K562 (cell line): ENCODE results near the gene HELB. TPM values are rescaled to one million over a fixed set of nuclear protein-coding genes. Genes with fewer than 3 reads are reported as not detected.

Experiments used
- ELF1 ChIP-seq: fragments of 200-800 bp; sonication (Bioruptor generic); IDR thresholded peaks from 2 replicates; pipeline ENCODE4 v1.6.1; 2016; ENCODE audit warnings: missing genetic modification characterization, missing compliant biosample characterization
- ETS2 ChIP-seq: IDR thresholded peaks from 2 replicates; pipeline ENCODE4 v1.6.1; 2016; ENCODE audit warnings: borderline replicate concordance, missing genetic modification characterization, mild to moderate bottlenecking, moderate library complexity, missing compliant biosample characterization; ENCODE audit not compliant: poor library complexity, severe bottlenecking
- FOXP1 ChIP-seq: sonication (generic); formaldehyde crosslinking; IDR thresholded peaks from 2 replicates; pipeline ENCODE4 v1.8.0; 2022; ENCODE audit warnings: mild to moderate bottlenecking, missing genetic modification reagents
- RBBP5 ChIP-seq: fragments of 200-600 bp; sonication (generic); IDR thresholded peaks from 2 replicates; pipeline ENCODE4 v1.6.1; 2012; ENCODE audit warnings: borderline replicate concordance, mild to moderate bottlenecking, low read length, control low read depth, inconsistent platforms; ENCODE audit not compliant: insufficient read depth, poor library complexity, severe bottlenecking
- polyA plus RNA-seq, 8 experiments: library from polyadenylated mRNA; depleted of rRNA in 4 of 8; stranded (reverse) in 5 of 8; unstranded in 3 of 8; fragments of >200 nt; fragmentation: Nextera tagmentation in 2 of 8; fragmentation: Illumina TruSeq in 1 of 8; extraction: Ambion mirVana in 2 of 8; extraction: Trizol in 1 of 8; gene quantifications; 2 replicates each; pipeline versions ENCODE4 v1.2.1 to v1.2.3, GENCODE V29; 2011 to 2014; ENCODE audit warnings: inconsistent platforms in 1 of 8, missing spikeins in 1 of 8
- total RNA-seq, 7 experiments: library from RNA; depleted of rRNA in 6 of 7; stranded (reverse); fragments of >200 nt in 6 of 7; fragmentation: Illumina TruSeq in 2 of 7; extraction: Trizol in 2 of 7; gene quantifications; 2 replicates each; pipeline versions ENCODE4 v1.2.1 to v1.2.3, GENCODE V29; 2011 to 2021; ENCODE audit warnings: low replicate concordance in 1 of 7
- TF ChIP-seq, protein P1 (sequence below): fragments of 450-650 bp; IDR thresholded peaks from 2 replicates; pipeline ENCODE4 v1.6.1; 2016; ENCODE audit warnings: mild to moderate bottlenecking, moderate library complexity
- TF ChIP-seq, protein P2 (sequence below): fragments of 200-400 bp; formaldehyde crosslinking; IDR thresholded peaks from 2 replicates; pipeline ENCODE4 v1.6.1; 2017; ENCODE audit warnings: mild to moderate bottlenecking, low read depth, low read length, moderate library complexity
- TF ChIP-seq, protein P3 (sequence below): sonication (generic); formaldehyde crosslinking; IDR thresholded peaks from 2 replicates; pipeline ENCODE4 v1.8.1; 2023; ENCODE audit warnings: mild to moderate bottlenecking, missing genetic modification reagents

HELB gene
- total and polyA plus RNA-seq, 9 of the 15 experiments (the other 6 are each of a cell fraction or from before 2014, with no cell fraction given), result 0.74 to 7.6 (median 2.4) TPM

DNA sequence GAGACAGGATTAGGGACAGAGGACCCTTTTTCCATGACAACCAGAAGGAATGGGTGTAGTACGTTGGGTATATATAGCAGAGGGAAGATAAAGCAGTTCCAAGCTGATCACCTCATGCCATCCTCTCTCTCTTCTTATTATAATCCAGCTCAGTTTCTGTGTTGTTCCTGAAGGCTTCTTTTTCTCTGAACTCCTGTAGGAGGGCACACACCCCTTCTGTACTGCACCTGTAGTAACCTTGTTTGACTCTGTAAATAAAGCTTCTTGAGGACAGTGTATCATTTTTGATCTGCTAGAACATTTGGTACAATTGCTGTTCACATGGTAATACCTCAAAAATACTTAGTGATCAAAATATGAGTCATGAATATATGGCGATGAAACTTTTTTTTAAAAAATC, 33.5 kb downstream of the HELB start (continued):
- TF ChIP-seq, protein P1, sequence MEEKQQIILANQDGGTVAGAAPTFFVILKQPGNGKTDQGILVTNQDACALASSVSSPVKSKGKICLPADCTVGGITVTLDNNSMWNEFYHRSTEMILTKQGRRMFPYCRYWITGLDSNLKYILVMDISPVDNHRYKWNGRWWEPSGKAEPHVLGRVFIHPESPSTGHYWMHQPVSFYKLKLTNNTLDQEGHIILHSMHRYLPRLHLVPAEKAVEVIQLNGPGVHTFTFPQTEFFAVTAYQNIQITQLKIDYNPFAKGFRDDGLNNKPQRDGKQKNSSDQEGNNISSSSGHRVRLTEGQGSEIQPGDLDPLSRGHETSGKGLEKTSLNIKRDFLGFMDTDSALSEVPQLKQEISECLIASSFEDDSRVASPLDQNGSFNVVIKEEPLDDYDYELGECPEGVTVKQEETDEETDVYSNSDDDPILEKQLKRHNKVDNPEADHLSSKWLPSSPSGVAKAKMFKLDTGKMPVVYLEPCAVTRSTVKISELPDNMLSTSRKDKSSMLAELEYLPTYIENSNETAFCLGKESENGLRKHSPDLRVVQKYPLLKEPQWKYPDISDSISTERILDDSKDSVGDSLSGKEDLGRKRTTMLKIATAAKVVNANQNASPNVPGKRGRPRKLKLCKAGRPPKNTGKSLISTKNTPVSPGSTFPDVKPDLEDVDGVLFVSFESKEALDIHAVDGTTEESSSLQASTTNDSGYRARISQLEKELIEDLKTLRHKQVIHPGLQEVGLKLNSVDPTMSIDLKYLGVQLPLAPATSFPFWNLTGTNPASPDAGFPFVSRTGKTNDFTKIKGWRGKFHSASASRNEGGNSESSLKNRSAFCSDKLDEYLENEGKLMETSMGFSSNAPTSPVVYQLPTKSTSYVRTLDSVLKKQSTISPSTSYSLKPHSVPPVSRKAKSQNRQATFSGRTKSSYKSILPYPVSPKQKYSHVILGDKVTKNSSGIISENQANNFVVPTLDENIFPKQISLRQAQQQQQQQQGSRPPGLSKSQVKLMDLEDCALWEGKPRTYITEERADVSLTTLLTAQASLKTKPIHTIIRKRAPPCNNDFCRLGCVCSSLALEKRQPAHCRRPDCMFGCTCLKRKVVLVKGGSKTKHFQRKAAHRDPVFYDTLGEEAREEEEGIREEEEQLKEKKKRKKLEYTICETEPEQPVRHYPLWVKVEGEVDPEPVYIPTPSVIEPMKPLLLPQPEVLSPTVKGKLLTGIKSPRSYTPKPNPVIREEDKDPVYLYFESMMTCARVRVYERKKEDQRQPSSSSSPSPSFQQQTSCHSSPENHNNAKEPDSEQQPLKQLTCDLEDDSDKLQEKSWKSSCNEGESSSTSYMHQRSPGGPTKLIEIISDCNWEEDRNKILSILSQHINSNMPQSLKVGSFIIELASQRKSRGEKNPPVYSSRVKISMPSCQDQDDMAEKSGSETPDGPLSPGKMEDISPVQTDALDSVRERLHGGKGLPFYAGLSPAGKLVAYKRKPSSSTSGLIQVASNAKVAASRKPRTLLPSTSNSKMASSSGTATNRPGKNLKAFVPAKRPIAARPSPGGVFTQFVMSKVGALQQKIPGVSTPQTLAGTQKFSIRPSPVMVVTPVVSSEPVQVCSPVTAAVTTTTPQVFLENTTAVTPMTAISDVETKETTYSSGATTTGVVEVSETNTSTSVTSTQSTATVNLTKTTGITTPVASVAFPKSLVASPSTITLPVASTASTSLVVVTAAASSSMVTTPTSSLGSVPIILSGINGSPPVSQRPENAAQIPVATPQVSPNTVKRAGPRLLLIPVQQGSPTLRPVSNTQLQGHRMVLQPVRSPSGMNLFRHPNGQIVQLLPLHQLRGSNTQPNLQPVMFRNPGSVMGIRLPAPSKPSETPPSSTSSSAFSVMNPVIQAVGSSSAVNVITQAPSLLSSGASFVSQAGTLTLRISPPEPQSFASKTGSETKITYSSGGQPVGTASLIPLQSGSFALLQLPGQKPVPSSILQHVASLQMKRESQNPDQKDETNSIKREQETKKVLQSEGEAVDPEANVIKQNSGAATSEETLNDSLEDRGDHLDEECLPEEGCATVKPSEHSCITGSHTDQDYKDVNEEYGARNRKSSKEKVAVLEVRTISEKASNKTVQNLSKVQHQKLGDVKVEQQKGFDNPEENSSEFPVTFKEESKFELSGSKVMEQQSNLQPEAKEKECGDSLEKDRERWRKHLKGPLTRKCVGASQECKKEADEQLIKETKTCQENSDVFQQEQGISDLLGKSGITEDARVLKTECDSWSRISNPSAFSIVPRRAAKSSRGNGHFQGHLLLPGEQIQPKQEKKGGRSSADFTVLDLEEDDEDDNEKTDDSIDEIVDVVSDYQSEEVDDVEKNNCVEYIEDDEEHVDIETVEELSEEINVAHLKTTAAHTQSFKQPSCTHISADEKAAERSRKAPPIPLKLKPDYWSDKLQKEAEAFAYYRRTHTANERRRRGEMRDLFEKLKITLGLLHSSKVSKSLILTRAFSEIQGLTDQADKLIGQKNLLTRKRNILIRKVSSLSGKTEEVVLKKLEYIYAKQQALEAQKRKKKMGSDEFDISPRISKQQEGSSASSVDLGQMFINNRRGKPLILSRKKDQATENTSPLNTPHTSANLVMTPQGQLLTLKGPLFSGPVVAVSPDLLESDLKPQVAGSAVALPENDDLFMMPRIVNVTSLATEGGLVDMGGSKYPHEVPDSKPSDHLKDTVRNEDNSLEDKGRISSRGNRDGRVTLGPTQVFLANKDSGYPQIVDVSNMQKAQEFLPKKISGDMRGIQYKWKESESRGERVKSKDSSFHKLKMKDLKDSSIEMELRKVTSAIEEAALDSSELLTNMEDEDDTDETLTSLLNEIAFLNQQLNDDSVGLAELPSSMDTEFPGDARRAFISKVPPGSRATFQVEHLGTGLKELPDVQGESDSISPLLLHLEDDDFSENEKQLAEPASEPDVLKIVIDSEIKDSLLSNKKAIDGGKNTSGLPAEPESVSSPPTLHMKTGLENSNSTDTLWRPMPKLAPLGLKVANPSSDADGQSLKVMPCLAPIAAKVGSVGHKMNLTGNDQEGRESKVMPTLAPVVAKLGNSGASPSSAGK, result no peak
- TF ChIP-seq, protein P2, sequence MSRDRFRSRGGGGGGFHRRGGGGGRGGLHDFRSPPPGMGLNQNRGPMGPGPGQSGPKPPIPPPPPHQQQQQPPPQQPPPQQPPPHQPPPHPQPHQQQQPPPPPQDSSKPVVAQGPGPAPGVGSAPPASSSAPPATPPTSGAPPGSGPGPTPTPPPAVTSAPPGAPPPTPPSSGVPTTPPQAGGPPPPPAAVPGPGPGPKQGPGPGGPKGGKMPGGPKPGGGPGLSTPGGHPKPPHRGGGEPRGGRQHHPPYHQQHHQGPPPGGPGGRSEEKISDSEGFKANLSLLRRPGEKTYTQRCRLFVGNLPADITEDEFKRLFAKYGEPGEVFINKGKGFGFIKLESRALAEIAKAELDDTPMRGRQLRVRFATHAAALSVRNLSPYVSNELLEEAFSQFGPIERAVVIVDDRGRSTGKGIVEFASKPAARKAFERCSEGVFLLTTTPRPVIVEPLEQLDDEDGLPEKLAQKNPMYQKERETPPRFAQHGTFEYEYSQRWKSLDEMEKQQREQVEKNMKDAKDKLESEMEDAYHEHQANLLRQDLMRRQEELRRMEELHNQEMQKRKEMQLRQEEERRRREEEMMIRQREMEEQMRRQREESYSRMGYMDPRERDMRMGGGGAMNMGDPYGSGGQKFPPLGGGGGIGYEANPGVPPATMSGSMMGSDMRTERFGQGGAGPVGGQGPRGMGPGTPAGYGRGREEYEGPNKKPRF, result no peak
- TF ChIP-seq, protein P3, sequence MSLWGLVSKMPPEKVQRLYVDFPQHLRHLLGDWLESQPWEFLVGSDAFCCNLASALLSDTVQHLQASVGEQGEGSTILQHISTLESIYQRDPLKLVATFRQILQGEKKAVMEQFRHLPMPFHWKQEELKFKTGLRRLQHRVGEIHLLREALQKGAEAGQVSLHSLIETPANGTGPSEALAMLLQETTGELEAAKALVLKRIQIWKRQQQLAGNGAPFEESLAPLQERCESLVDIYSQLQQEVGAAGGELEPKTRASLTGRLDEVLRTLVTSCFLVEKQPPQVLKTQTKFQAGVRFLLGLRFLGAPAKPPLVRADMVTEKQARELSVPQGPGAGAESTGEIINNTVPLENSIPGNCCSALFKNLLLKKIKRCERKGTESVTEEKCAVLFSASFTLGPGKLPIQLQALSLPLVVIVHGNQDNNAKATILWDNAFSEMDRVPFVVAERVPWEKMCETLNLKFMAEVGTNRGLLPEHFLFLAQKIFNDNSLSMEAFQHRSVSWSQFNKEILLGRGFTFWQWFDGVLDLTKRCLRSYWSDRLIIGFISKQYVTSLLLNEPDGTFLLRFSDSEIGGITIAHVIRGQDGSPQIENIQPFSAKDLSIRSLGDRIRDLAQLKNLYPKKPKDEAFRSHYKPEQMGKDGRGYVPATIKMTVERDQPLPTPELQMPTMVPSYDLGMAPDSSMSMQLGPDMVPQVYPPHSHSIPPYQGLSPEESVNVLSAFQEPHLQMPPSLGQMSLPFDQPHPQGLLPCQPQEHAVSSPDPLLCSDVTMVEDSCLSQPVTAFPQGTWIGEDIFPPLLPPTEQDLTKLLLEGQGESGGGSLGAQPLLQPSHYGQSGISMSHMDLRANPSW, result no peak
- no peak for TF ChIP-seq FOXP1
- TF ChIP-seq ELF1 (tag), result no peak
- no peak for TF ChIP-seq RBBP5
- TF ChIP-seq ETS2 (tag), result no peak
